IMR-90 (cell line): Measurements from ENCODE around the gene FAM78A. TPM values are rescaled to one million over a fixed set of nuclear protein-coding genes. Genes with fewer than 3 reads are reported as not detected.

Experiments used
- ATAC-seq: fragments of 200-7000 bp; cut with Tn5 transposase; 2 replicates; pipeline ENCODE4 v1.9.1; 2020; ENCODE audit warnings: low read depth, mild to moderate bottlenecking, moderate library complexity
- BruUV-seq: library from RNA; stranded (reverse); fragments of 400-500 nt; replicated peaks from 2 replicates; lab custom pipeline; 2021; lab: Mats Ljungman, UMichigan
- CTCF ChIA-PET: fragments of 300-600 bp; formaldehyde crosslinking; extraction: SDS; loops from one replicate; lab custom pipeline; 2021; ENCODE audit warnings: antibody characterized with exemption; lab: Yijun Ruan, JAX
- POLR2A ChIA-PET: fragments of 300-600 bp; sonication (Branson Sonifier 250); formaldehyde crosslinking; loops from one replicate; lab custom pipeline; 2022; ENCODE audit warnings: antibody characterized with exemption; ENCODE audit not compliant: unreplicated experiment; lab: Charles Lee
- DNase-seq: peaks from one replicate; pipeline ENCODE4 v3.0.0; 2013
- H2AFZ ChIP-seq: replicated peaks from 2 replicates; pipeline ENCODE3; 2013; ENCODE audit warnings: low read length, mild to moderate bottlenecking; ENCODE audit not compliant: poor library complexity
- H2AK5ac ChIP-seq: 2 replicates; pipeline ENCODE4 v1.6.1; 2013; ENCODE audit warnings: low read depth, low read length, inconsistent platforms
- H2AK9ac ChIP-seq: replicated peaks from 2 replicates; pipeline ENCODE3; 2013; ENCODE audit warnings: mild to moderate bottlenecking, low read depth, low read length, moderate library complexity; ENCODE audit not compliant: poor library complexity
- H2BK120ac ChIP-seq: 2 replicates; pipeline ENCODE4 v1.6.1; 2013; ENCODE audit warnings: low read depth, low read length, inconsistent platforms
- H2BK15ac ChIP-seq: 3 replicates; pipeline ENCODE4 v1.6.1; 2013; ENCODE audit warnings: low read depth, low read length, inconsistent platforms
- H2BK20ac ChIP-seq: 2 replicates; pipeline ENCODE4 v1.6.1; 2013; ENCODE audit warnings: low read depth, mild to moderate bottlenecking, inconsistent platforms, low read length, moderate library complexity
- H2BK5ac ChIP-seq: 2 replicates; pipeline ENCODE4 v1.6.1; 2013; ENCODE audit warnings: mild to moderate bottlenecking, low read depth, low read length, inconsistent platforms; ENCODE audit not compliant: poor library complexity, severe bottlenecking
- H3K14ac ChIP-seq: replicated peaks from 2 replicates; pipeline ENCODE4 v1.6.1; 2013; ENCODE audit warnings: low read depth, low read length, inconsistent platforms
- H3K18ac ChIP-seq: 2 replicates; pipeline ENCODE4 v1.6.1; 2013; ENCODE audit warnings: low read depth, low read length, control low read depth
- H3K23ac ChIP-seq: 2 replicates; pipeline ENCODE4 v1.6.1; 2013; ENCODE audit warnings: low read depth, low read length, inconsistent platforms
- H3K27ac ChIP-seq: 2 replicates; pipeline ENCODE4 v1.5.1; 2013; ENCODE audit warnings: mild to moderate bottlenecking, control low read depth, low read length; ENCODE audit not compliant: insufficient read depth
- H3K27me3 ChIP-seq: 2 replicates; pipeline ENCODE4 v1.6.1; 2013; ENCODE audit warnings: low read length; ENCODE audit not compliant: control insufficient read depth, insufficient read depth
- H3K36me3 ChIP-seq: 2 replicates; pipeline ENCODE4 v1.6.1; 2013; ENCODE audit warnings: low read length, mixed read lengths; ENCODE audit not compliant: control insufficient read depth, insufficient read depth
- H3K4ac ChIP-seq: 2 replicates; pipeline ENCODE4 v1.6.1; 2013; ENCODE audit warnings: low read depth, low read length, inconsistent platforms
- H3K4me1 ChIP-seq: 2 replicates; pipeline ENCODE4 v1.6.1; 2013; ENCODE audit warnings: low read length, mixed read lengths; ENCODE audit not compliant: control insufficient read depth, insufficient read depth
- H3K4me2 ChIP-seq: 2 replicates; pipeline ENCODE4 v1.6.1; 2013; ENCODE audit warnings: low read depth, mild to moderate bottlenecking, control low read depth, low read length, moderate library complexity
- H3K4me3 ChIP-seq: 2 replicates; pipeline ENCODE4 v1.5.1; 2013; ENCODE audit warnings: low read depth, mild to moderate bottlenecking, control low read depth, low read length, moderate library complexity; ENCODE audit not compliant: insufficient read depth
- H3K56ac ChIP-seq: 2 replicates; pipeline ENCODE4 v1.6.1; 2013; ENCODE audit warnings: low read length, inconsistent platforms; ENCODE audit not compliant: insufficient read depth; ENCODE audit errors: extremely low read depth
- H3K79me1 ChIP-seq, 2 experiments: 2 replicates each; pipeline ENCODE4 v1.6.1; 2013; ENCODE audit warnings: low read length in 2 of 2, inconsistent platforms in 1 of 2, low read depth in 1 of 2
- H3K9ac ChIP-seq: 2 replicates; pipeline ENCODE4 v1.6.1; 2013; ENCODE audit warnings: low read depth, low read length, control low read depth
- H3K9me1 ChIP-seq: 2 replicates; pipeline ENCODE4 v1.6.1; 2013; ENCODE audit warnings: low read length, inconsistent platforms; ENCODE audit not compliant: insufficient read depth
- H3K9me3 ChIP-seq: 2 replicates; pipeline ENCODE4 v1.6.1; 2013; ENCODE audit warnings: low read length; ENCODE audit not compliant: control insufficient read depth, insufficient read depth
- H4K20me1 ChIP-seq: 2 replicates; pipeline ENCODE4 v1.6.1; 2013; ENCODE audit warnings: low read length, inconsistent platforms; ENCODE audit not compliant: insufficient read depth
- H4K5ac ChIP-seq: 2 replicates; pipeline ENCODE4 v1.6.1; 2013; ENCODE audit warnings: mild to moderate bottlenecking, low read depth, low read length, control low read depth
- H4K8ac ChIP-seq, 2 experiments: 2 replicates each; pipeline ENCODE4 v1.6.1; 2013; ENCODE audit warnings: low read depth in 2 of 2, low read length in 2 of 2, control low read depth in 1 of 2, inconsistent platforms in 1 of 2
- H4K91ac ChIP-seq: 2 replicates; pipeline ENCODE4 v1.6.1; 2013; ENCODE audit warnings: low read depth, low read length, inconsistent platforms; ENCODE audit not compliant: insufficient read depth
- MXI1 ChIP-seq: IDR thresholded peaks from 2 replicates; pipeline ENCODE4 v1.6.1; 2012; ENCODE audit warnings: low read depth, mild to moderate bottlenecking, low read length, moderate library complexity, borderline replicate concordance
- WGBS, 2 experiments: methylation state at CpG; one replicate each; pipeline versions ENCODE4 v1.1.5 to v1.1.7; 2013; ENCODE audit warnings: missing lambda C conversion rate in 2 of 2; ENCODE audit not compliant: insufficient read length in 1 of 2; ENCODE audit errors: extremely low coverage in 2 of 2; 5-methylcytosine and 5-hydroxymethylcytosine counted together
- dilution Hi-C: fragments of 300-500 bp; cut with HindIII; formaldehyde crosslinking; loops from one replicate; pipeline ENCODE4 v1.14.3; 2018; ENCODE audit warnings: low sequenced_read_pairs; ENCODE audit not compliant: unreplicated experiment
- in situ Hi-C: fragments of 300-500 bp; cut with MboI; formaldehyde crosslinking; loops from 3 replicates; pipeline ENCODE4 v1.14.3; 2019; ENCODE audit warnings: low sequenced_read_pairs, inconsistent platforms, mixed read lengths
- intact Hi-C: fragments of 100-400 bp; cut with micrococcal nuclease; formaldehyde crosslinking; loops from 2 replicates; pipeline ENCODE4 v1.10.0; 2022
- polyA plus RNA-seq, 3 experiments: library from polyadenylated mRNA; depleted of rRNA; stranded (reverse); fragments of >200 nt; gene quantifications; 2 replicates each; pipeline ENCODE4 v1.2.3, GENCODE V29; 2012; ENCODE audit warnings: low replicate concordance in 1 of 3
- total RNA-seq: library from RNA; depleted of rRNA; stranded (reverse); fragments of >200 nt; gene quantifications from 2 replicates; pipeline ENCODE4 v1.2.3, GENCODE V29; 2012

Gene FAM78A
- total and polyA plus RNA-seq, 2 of the 4 experiments (the other 2 are of a cell fraction) = 0.18 to 0.27 TPM

DNA sequence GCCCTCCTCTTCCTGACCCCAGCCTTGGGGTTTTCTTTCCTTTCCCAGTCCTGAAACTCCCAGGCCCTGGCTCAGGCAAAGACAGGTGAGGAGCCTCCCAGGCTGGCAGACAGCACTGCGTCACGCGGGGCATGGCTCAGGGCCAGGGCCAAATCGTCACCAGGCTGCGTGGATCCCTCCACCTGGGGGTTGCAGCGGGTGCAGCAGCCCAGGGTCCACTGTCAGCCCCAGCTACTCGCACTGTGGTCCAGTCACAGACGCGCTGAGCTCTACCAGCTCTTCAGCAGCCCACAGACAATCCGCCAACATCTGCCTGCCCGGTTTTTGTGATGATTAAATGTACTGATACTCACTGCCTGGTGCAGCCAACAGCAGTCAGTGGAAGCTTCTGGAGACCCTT lies 12.1 kb downstream of the FAM78A start:
- H3K4me2 ChIP-seq = no peak overlapping the region
- no peaks in the 10 kb centered on the region for H3K4me1 ChIP-seq
- in situ Hi-C loops (no loop called here), dilution Hi-C loops (no loop called here), intact Hi-C loops (no loop called here)
- no peak overlapping the region for H2AK9ac ChIP-seq
- no peaks in the 10 kb centered on the region for H3K36me3 ChIP-seq
- no peak overlapping the region for H2BK120ac ChIP-seq
- H3K18ac ChIP-seq = no peak overlapping the region
- no peak overlapping the region for H3K27ac ChIP-seq
- no peaks in the 10 kb centered on the region for H4K20me1 ChIP-seq
- H3K23ac ChIP-seq = no peak overlapping the region
- 83% methylated on average over 11 of the region's 11 CpGs; no CpG with 5 or more reads in 1 of the 2 experiments for WGBS, 2 experiments
- DNase-seq (no peak), ATAC-seq (no peak)
- no peak overlapping the region for H3K14ac ChIP-seq
- H2BK20ac ChIP-seq = no peak overlapping the region
- ChIA-PET CTCF (no interaction called here), POLR2A (no interaction called here)
- no peak overlapping the region for H3K56ac ChIP-seq
- no peak overlapping the region for H2BK15ac ChIP-seq
- no peak overlapping the region for H2AFZ ChIP-seq
- H2BK5ac ChIP-seq = no peak overlapping the region
- H3K4ac ChIP-seq = no peak overlapping the region
- no peak overlapping the region for H3K9ac ChIP-seq
- H3K79me1 ChIP-seq = no peaks in the 10 kb centered on the region
- no peaks in the 10 kb centered on the region for H3K9me1 ChIP-seq
- H3K9me3 ChIP-seq = no peaks in the 10 kb centered on the region
- no peak for TF ChIP-seq MXI1
- H4K91ac ChIP-seq = no peak overlapping the region
- no peak overlapping the region for H4K8ac ChIP-seq
- no peak overlapping the region for H3K4me3 ChIP-seq
- H3K27me3 ChIP-seq = peaks cover 3% of the 10 kb centered on the region; the same call in 1 of the 2 replicates
- BruUV-seq = no TSS peak
- no peak overlapping the region for H2AK5ac ChIP-seq
- H4K5ac ChIP-seq = no peak overlapping the region
